Measurements from ENCODE around the gene ACY1.

Gene ACY1

DNA sequence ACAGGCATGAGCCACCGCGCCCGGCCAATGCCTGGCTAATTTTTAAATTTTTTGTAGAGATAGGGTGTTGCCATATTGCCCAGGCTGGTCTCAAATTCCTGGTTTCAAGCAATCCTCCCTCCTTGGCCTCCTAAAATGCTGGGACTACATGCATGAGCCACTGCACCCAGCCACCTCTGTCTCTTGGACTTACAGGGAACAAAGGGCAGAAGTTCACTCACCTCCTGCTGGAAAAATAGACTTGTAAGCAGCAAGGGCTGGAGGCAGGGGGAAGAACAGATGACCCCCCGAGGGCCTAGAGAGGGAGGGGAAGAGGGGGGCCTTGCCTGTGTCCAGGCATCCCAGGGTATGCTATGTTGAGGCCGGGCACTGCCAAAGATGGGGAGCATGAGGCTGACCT lies 50.9 kb downstream of the ACY1 start:
- H3K4me3 ChIP-seq (ENCODE audit: low read depth, low read length), result no peak overlapping the region
- TF ChIP-seq, protein P1, sequence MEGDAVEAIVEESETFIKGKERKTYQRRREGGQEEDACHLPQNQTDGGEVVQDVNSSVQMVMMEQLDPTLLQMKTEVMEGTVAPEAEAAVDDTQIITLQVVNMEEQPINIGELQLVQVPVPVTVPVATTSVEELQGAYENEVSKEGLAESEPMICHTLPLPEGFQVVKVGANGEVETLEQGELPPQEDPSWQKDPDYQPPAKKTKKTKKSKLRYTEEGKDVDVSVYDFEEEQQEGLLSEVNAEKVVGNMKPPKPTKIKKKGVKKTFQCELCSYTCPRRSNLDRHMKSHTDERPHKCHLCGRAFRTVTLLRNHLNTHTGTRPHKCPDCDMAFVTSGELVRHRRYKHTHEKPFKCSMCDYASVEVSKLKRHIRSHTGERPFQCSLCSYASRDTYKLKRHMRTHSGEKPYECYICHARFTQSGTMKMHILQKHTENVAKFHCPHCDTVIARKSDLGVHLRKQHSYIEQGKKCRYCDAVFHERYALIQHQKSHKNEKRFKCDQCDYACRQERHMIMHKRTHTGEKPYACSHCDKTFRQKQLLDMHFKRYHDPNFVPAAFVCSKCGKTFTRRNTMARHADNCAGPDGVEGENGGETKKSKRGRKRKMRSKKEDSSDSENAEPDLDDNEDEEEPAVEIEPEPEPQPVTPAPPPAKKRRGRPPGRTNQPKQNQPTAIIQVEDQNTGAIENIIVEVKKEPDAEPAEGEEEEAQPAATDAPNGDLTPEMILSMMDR (IDR thresholded peaks at IDR 0.05; ENCODE audit: insufficient read depth, low read depth, low read length, missing control alignments), result no peak
- no peak for DNase-seq (ENCODE audit: low read depth)

DNA sequence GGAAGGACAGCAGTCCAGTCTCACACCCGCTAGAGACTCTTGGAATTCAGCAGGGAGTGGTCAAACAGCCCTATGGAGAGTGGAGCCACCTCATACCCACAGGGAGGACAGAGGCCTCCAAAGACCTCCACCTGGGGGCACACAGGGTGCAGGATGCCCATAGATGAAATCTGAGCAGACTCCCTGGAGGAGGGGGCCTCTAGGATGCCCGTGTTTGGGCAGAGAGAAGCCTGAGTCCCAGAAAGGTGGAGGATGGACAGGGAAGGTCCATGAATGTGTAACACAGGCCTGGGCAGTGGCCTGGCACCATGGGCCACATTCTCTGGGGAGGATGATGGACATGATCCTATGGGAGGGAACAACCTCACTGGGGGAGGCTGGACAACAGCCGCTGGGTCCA lies 51.3 kb downstream of the ACY1 start:
- DNase-seq (ENCODE audit: low read depth), result no peak
- no peak overlapping the region for H3K4me3 ChIP-seq (ENCODE audit: low read depth, low read length)
- TF ChIP-seq, protein P1 (IDR thresholded peaks at IDR 0.05; ENCODE audit: insufficient read depth, low read depth, low read length, missing control alignments), result no peak

DNA sequence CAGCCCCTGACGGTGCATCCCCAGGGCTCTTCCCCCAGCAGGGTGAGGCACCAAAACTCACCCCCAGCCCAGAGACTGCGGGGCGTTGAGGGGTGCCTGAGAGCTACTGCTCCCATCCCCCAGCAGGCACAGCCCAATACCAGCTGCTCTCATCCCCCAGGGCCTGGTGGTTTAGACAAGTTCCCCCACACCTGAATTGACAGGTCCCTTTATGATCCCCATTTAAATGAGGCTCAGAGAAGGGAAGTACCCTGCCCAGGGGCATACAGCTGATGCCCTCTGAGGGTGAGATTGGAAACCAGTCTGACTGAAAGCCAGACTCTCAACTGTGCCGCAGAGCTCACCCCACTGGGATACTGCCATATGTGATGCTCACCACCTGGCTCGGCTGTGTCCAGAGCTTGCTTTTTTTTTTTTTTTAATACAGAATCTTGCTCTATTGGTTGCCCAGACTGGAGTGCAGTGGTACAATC lies 52.9 kb downstream of the ACY1 start:
- H3K4me3 ChIP-seq (ENCODE audit: low read depth, low read length), result no peak overlapping the region
- TF ChIP-seq, protein P1 (IDR thresholded peaks at IDR 0.05; ENCODE audit: insufficient read depth, low read depth, low read length, missing control alignments), result no peak
- DNase-seq (ENCODE audit: low read depth), result peak; percentile 81

DNA sequence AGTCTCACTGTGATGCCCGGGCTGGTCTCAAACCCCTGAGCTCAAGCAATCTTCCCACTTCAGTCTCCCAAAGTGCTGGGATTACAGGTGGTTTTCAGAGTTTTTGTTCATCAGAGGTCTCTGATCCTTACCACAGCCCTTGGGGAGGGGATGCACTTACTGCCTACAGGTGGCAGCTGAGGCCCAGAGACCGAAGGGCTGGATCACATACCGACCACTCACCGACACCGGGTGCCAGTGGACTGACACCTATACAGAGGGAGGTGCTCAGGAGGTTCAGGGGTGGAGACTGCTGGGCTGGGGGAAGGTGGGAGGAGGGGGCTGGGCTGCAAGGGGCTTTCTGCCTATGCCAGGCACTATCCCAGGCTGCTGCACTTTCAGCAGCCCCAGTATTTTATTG lies 53.5 kb downstream of the ACY1 start:
- H3K4me3 ChIP-seq (ENCODE audit: low read depth, low read length), result no peak overlapping the region
- TF ChIP-seq, protein P1 (IDR thresholded peaks at IDR 0.05; ENCODE audit: insufficient read depth, low read depth, low read length, missing control alignments), result no peak
- no peak for DNase-seq (ENCODE audit: low read depth)

DNA sequence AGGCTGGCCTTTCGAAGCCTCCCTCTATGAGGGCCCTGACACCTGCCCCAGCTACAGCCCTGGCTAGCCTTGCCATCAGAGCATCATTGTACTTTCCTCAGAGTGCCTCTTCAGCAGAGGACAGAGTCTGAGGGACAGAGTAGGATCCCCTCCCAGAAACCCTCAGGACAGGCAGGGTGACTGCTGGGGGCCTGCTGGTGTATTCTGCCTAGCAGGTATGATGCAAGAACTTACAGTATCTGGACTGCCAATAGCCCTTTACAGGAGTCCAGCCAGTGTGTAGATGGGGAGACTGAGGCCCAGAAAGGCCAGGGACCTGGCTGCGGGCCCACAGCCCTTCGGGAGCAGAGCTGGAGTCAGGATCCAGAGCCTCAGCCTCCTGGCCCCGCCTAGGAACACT lies 54.0 kb downstream of the ACY1 start:
- TF ChIP-seq, protein P1 (IDR thresholded peaks at IDR 0.05; ENCODE audit: insufficient read depth, low read depth, low read length, missing control alignments), result no peak
- no peak for DNase-seq (ENCODE audit: low read depth)
- H3K4me3 ChIP-seq (ENCODE audit: low read depth, low read length), result no peak overlapping the region

DNA sequence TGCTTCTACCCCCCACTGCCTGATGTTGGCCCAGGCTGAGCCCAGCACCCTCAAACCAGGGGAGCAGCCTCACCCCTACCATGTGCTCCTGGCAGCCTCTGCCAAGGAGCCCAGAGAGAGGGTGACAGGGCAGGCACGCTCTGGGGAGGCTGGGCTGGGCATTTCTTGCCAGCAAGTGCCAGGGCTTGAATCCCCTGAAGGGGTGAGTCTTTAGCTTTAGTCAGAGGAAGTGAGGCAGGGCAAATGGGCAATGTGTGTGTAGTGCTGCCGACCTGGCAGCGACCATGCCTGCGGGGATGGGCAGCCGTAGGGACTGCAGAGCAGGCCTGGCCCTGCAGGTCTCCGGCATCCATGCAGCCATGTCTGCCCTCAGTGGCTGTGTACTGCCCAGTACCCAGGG lies 54.9 kb downstream of the ACY1 start:
- no peak for DNase-seq (ENCODE audit: low read depth)
- TF ChIP-seq, protein P1 (IDR thresholded peaks at IDR 0.05; ENCODE audit: insufficient read depth, low read depth, low read length, missing control alignments), result no peak
- H3K4me3 ChIP-seq (ENCODE audit: low read depth, low read length), result no peak overlapping the region

All from GM12865 (cell line).